Stimulated activated CD8-positive, alpha-beta memory T cell treated with anti-CD3 and anti-CD28 coated beads, Interleukin-7, amount 100 ng/mL, for 24 hours (primary cell): Measurements from ENCODE around the gene DDX10.
"Not testable (repeated sequence)": the region's sequence is repeated elsewhere in the genome, so short reads cannot be mapped to it uniquely, and the experiment has no call there.

Experiments
- DNase-seq: peaks from one replicate; pipeline ENCODE4 v3.0.0-alpha.2; 2020; ENCODE audit warnings: low read depth

Gene DDX10

DNA sequence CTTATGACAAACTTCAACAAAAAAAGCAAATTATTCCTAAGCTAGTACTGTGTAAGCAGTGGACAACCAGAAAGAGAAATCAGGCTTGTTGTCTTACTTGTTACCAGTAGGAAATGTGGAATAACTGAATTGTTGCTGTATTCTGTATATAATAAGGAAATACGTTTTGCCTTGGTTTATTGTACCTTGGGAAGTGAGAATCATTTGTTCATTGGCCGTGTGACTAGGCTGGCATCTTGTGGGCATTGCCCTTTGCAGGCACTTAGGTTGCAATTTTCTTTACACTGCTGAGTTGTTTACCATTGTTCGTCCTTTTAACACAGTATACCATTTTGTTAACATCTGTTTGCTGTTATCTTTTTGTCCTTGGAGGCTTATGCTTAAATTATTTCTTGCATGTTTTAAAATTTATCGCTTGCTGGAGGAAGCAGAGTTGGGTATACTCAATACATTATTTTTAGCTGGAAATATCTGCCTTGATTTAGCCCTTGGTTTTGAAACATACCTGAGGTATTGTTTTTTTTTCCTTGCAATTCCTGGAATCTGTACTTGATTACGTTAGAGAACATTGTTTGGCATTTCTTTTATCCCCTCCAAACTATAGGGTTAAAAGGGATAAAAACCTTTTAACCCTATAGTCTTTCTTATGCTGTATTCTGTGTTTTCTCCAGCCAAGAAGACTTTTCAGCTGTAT, 109.3 kb downstream of the DDX10 start:
- no peak for DNase-seq

DNA sequence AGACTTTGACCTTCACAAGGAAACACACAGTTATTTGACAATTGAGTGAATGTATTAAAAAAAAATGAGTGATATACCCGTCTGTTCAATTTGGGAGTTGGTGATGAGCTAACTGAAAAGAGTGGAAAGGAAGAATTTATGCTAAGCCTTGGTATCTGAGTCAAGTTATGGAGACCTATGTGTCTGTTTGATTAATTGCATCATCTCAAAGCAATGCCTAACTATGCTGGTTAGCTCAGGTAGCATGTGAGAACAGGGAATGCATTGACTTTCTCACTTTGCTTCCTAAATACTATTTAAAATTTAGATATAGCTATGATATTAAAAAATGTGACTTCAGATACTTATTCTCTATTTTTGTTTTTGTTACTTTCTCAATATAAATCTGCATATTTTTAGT, 110.5 kb downstream of the DDX10 start:
- DNase-seq: no peak

DNA sequence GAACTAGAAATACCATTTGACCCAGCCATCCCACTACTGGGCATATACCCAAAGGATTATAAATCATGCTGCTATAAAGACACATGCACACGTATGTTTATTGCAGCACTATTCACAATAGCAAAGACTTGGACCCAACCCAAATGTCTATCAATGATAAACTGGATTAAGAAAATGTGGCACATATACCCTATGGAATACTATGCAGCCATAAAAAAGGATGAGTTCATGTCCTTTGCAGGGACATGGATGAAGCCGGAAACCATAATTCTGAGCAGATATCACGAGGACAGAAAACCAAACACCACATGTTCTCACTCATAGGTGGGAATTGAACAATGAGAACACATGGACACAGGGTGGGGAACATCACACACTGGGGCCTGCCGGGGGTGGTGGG, 114.3 kb downstream of the DDX10 start:
- DNase-seq: not testable (repeated sequence)

DNA sequence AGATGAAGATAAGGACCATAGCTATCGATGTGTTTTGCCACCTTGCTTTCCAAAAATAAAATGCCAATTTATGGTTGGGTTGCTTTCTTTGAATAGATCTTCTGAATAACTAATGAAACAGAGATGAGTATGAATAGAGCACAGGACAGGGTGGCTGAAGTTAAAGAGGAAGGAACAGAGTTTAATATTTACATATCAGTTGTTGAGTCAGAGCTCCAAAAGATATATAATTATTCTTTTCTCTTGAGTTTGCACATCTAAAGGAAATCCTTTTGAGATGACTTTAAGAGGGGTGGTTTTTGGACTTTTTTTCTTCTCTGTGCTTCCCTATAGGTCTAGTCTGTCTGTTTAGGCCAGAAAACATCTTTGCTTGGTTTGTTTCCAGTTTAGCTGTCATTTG, 115.2 kb downstream of the DDX10 start:
- no peak for DNase-seq

DNA sequence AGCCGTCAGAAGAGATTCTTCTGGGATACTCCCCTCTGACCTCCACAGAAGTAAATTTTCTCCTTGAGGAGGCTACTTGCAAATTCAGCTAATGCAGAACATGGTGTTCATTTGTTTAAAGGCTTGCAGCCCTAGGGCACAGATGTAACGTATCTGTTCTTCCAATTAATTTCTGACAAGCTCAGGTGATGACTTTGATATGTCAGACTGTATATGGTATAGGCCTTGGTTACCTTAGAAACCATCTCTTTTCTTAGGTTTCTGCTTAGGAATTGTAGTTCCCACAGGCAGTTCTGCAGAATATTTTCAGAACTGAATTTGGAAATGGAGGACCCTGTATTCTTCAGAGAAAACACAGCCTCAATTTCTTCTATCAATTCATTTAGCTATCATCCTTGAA, 117.1 kb downstream of the DDX10 start:
- no peak for DNase-seq

DNA sequence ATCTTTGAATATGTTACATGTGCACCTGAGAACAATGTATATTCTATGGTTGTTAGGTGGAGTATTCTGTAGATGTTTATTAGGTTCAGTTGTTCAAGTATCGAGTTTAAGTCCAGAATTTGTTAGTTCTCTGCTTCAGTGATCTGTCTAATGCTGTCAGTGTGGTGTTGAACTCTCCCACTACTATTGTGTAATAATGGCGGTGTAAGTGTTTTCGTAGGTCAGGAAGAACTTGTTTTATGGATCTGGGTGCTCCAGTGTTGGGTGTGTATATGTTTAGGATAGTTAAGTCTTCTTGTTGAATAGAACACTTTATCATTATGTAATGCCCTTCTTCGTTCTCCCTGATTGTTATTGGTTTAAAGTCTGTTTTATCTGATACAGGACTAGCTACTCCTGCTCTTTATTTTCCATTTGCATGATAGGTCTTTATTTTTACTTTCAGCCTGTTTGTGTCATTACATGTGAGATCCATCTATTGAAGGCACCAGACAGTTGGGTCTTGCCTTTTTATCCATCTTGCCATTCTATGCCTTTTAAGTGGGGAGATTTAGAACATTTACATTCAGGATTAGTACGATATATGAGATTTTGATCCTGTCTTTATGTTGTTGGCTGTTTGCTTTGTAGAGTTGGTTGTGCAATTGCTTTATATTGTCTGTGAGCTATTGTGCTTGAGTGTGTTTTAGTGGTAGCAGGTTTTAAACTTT, 121.6 kb downstream of the DDX10 start:
- no peak for DNase-seq

DNA sequence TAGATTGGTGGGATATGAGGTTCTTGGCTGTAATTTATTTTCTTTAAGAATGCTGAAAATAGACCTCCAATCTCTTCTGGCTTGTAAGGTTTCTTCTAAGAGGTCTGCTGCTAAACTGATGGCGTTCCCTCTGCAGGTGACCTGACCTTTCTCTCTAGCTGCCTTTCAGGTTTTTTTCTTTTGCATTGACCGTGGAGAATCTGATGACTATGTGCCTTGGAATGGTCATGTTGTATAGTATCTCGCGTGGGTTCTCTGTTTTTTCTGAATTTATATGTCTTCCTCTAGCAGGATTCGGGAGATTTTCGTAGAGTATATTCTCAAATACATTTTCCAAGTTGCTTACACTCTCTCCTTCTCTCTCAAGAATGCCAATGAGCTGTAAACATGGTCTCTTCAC, 122.2 kb downstream of the DDX10 start:
- DNase-seq: no peak

DNA sequence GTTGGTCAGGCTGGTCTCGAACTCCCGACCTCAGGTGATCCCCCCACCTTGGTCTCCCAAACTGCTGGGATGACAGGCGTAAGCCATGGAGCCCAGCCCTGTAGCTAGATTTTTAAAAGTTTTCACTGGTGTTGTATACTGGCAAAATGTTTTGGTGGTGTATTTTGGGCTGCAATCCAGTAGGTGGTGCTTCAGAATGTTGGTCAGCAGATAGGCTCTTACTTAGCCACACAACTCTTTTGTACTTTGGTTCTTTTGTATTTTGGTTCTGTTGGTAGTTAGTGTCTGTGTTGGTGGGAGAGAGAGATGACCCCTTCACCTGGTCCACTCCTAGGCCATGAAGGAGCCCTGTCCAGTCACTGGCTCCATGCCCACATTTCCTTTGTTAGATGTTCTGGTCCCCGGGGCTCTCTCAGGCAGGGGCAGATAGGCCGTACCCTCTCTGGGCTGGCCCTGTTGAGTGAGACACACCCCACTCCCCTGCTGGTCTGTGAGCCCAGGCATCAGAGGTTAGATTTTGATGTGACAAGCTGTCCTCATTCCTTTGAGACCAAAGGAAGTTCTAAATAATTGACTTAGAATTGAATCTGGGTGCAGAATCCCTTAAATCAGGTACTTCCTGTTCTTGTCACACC, 123.8 kb downstream of the DDX10 start:
- DNase-seq: no peak

DNA sequence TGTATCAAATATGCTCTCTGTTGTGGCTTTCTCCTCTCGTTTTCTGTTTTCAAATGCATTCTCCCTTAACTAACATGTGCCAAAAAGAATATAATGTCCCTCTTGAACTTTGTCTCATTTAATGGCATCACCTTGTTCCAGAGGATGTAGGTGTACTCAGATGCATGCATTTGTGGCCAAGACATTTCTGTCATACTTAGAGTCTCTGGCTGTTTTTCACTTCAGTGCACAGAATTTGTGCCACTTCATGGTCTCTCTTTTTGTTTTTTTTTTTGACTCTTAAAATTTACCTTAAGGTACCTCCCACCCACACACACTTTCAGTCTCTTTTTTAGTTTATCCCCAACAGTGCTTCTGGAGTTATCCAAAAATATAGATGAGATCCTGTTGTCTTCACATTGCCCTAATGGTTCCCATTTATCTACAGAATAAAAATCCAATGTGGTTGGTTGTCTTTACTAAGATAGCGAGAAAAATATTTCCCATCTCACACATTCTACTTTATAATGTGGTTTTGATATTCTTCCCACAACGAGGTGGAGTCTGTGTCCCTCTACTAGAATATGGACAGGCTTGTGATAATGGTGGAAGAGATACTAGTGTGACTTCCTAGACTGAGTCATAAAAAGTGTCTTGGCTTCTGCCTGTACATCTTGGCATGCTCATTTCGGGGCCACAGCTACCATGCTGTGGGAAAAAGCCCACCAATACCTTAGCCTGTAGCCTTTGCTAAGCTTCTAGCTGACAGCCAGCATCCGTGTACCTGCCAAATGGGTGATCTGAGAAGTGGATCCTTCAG, 125.8 kb downstream of the DDX10 start:
- DNase-seq: no peak

DNA sequence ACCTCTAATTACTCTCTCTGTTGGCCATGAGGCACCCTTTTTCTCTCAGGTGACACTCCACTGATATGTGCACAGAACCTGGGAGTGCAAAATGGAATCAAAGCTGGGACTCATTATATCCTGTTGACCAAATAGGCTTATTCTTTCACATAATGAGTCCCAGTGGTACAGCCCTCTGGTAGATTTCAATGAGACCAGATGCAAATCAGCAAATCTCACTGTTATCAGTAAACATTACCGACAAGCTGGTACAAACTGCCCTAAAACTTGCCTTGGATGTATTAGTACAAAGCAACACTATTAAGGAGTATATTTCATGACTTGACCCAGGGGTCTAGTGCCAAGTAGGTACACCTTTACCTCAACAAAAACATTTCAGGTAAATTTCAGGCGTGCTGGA, 128.3 kb downstream of the DDX10 start:
- DNase-seq: no peak

DNA sequence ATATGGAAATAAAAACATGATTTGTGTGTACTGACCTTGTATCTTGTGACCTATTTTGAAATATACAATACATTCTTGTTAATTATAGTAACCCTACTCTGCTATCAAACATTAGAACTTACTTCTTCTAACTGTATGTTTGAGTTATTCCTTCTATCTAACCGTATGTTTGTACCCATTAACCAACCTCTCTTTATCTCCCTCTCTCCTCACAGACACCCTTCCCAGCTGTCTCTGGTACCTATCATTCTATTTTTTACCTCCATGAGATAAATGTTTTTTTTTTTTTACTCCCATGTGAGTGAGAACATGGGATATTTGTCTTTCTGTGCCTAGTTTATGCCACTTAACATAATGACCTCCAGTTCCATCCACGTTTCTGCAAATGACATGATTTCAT, 128.7 kb downstream of the DDX10 start:
- DNase-seq: no peak

DNA sequence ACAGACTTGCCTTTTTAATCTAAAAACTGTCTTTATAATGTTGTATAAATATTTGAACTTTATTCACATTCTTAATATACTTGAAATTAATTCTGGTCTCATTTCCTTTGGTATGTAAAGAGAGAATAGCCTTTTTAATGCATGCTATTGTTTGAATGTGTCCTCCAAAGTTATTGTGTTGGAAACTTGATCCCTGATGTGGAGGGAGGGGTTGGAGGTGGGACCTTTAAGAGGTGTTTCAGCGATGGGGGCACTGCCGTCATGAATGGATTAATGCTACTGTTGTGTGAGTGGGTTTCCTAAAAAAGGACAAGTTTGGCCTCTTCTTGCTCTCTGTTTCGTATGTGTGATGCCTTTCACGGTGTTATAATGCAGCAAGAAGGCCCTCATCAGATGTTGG, 131.7 kb downstream of the DDX10 start:
- no peak for DNase-seq

DNA sequence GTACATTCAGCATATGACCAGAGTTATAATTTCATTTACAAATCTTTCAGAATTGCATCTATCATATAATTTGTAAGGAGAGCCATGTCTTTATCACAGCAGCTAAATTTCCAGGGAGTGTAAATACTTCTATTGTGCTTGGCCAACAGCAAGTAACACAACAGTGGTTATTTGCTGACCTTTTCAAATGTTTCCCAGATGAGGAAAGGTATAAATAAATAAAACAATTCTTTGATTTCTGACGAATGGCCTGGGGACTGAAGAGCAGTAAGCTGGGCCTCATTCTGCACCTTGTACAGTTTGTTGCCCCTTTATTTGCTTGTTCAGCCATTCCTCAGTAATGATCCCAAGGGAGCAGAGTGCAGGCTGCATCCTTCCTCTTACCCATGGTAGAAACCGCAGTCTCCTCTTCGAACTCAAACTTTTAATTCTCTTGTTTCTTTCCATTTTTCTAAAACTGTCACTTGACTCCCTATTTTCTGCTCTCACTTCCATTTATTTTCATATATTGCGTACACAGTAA, 132.8 kb downstream of the DDX10 start:
- DNase-seq: no peak

DNA sequence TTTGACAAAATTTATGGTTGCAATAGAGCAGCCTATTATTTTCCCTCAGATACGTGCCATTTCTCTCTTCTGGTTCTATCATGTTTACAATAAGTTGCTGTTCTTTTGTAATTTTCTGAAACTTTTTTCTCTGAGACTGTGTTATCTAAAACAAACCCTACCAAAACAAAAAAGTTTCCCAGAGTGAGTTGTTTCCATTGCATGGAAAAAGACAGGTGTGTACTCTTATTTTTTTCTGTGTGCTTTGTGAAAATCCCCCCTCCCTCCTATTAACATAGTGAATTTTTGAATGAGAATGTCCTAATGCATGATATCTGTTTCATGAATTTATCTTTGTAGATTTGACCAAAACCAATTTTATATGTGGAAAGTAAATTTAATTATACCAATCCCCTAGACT, 137.6 kb downstream of the DDX10 start:
- DNase-seq: no peak

DNA sequence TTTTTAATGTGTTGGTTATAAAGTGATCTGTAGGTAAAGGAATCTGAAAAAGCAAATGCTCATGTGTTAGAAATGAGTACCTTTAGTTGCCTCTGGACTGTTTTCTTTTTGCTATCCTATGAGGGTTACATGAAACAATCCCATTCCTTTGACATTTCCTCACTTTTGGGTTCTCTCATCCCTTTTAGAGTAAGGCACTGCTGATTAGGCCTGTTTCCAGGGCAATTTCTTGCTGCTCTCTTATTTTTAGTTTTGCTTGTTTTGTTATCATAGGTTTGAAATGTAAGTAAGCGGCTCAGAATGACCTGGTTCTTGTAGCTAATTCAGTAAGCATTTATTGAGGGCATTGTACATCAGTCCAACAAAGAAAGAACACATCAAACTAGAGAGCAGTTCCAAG, 138.9 kb downstream of the DDX10 start:
- DNase-seq: no peak

DNA sequence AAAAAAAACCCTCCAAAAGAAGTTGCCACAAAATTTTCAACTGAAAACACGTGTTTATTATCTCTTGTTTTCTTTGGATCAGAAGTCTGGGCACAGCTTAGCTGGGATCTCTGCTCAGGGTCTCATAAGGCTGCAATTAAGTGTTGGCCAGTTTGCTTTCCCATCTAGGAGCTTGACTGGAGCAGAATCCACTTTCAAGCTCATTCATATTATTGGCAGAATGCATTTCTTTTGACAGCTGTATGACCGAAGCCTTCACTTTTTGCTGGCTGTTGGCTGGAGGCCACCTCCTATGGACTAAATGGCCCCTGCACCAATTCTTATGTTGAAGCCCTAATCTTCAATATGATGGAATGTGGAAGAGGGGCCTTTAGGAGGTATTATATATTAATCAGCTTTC, 139.6 kb downstream of the DDX10 start:
- DNase-seq: no peak

DNA sequence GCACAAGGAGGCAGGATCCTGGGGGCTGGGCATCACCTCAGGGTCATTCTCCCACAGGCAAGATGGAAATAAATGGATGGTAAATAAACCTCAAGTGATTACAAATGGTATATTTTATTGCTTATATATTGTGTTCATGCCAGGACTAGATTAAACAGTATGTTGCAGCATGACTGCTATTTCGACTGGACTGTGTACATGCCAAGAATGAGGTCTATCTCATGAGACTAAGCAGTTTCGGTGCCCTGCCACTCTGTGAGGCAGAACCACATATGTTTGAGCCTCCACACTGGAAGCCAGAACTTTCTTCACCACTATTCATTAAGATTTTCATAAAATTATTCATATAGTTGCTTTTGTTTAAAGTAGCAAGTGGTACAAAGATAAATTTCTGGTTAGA, 140.2 kb downstream of the DDX10 start:
- no peak for DNase-seq

DNA sequence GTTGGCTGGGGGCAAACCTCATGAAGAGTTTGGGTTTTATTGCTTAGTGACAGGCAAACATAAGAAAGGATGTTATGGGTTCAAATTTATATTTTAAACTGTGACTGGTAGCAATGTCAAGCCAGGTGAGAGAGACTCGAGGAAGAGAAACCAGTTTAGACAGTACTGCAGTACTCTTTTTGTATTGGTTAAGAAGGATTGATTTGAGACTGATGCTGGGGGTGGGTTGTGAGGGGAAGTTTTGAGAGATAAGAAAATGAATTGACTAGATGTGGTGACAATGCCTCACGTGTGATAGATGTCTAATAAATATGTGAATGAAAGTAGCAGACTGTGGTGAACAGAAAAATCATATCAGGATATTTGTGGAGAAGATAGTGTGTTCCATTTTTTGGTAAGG, 142.4 kb downstream of the DDX10 start:
- DNase-seq: no peak

DNA sequence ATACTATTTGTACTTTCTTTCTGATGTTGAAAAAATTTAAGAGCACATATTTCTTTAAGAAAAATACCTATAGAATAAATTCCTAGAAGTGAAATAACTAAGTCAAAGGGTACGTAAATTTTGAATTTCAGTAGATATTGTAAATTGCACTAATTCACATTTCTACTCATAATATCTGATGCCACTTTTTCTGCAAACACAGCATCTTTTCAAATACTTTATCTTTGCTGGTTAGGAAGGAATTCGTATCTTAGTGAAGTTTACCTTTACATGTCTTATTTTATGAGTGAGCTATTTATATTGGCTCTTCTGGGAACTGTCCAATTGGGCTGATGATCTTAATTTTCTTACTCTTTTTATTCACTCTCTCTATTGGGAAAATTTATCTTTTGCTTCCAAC, 148.2 kb downstream of the DDX10 start:
- DNase-seq: no peak

DNA sequence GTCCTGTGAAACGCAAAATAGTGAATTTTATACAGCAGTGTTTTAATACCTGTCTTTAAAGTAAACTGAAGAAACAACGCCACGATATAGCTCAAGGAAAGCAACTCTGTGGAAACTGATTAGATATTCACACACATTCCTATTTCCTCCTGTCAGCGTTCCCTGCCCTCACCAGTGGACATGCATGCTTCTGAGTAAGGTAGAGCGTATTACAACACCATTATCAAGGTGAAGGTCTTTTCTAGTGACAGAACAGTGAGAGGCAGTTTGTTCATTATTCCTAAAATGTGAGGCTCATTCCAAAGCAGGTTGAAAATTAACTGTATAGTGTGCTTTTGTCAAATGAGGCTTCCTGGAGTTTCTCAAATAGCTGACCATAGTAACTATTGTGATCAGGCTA, 153.1 kb downstream of the DDX10 start:
- DNase-seq: no peak

DNA sequence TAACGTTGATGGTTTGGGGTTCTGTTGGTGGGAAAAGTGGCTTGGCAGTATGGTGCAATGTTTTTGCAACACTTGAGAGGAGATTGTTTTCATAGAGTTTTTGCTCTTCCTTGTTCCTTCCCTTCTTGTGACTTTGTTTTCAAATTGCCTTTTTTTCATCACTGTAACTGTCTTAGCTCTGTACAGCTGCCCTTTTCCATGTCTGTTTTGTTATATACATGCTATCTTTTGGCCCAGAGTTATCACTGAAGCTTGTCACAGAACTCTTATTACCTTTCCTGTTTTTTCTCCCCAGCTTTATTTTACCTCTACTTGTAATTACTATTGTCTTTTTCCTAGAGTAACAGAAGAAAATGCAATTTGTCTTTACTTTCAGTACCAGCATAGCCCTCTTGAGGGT, 154.1 kb downstream of the DDX10 start:
- no peak for DNase-seq

DNA sequence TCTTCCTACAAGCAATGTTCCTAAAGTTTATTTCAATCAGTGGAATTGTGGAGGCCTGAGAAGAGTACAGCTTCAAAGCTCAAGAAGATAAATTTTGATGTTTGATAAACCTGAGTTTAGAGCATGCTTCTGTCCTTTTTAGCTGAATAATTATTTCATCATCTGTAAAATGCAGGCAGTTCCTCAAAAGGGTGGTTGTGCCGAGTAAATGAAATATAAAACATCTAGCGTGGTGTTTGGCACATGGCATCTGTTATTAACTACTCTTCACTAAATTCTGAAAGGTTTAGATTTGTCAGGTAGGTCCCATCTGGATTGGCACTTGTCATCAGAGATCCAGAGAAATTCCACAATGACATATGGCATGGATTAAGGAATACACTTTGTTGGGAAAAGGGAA, 155.1 kb downstream of the DDX10 start:
- no peak for DNase-seq

DNA sequence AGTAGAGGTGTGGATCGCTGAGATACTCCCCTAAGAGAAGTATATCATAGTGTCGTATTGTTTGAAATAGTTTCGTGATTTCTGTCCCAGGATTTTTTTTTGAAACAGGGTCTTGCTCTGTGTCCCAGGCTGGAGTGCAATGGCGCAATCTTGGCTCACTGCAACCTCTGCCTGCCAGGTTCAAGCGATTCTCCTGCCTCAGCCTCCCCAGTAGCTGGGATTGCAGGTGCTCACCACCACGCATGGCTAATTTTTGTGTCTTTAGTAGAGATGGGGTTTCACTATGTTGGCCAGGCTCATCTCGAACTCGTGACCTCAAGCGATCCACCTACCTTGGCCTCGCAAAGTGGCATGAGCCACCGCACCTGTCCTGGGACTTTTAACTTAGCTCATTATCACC, 159.1 kb downstream of the DDX10 start:
- not testable (repeated sequence) for DNase-seq
